Panc1 (cell line): ENCODE results near the gene PRAMEF12. TPM values are rescaled to one million over a fixed set of nuclear protein-coding genes. Genes with fewer than 3 reads are reported as not detected.

Experiments used
- ATAC-seq: fragments of 200-7000 bp; cut with Tn5 transposase; 2 replicates; pipeline ENCODE4 v1.9.1; 2020; ENCODE audit warnings: mild to moderate bottlenecking, moderate library complexity
- BruUV-seq: library from RNA; stranded (reverse); fragments of 400-500 nt; replicated peaks from 2 replicates; lab custom pipeline; 2021; lab: Mats Ljungman, UMichigan
- CTCF ChIA-PET: fragments of 300-600 bp; sonication (Branson Sonifier 250); formaldehyde crosslinking; loops from one replicate; lab custom pipeline; 2022; ENCODE audit warnings: antibody characterized with exemption; lab: Charles Lee
- POLR2A ChIA-PET: fragments of 300-600 bp; sonication (Branson Sonifier 250); formaldehyde crosslinking; loops from one replicate; lab custom pipeline; 2022; ENCODE audit warnings: antibody characterized with exemption; lab: Charles Lee
- DNase-seq: peaks from one replicate; pipeline ENCODE4 v3.0.0-alpha.2; 2010; ENCODE audit warnings: low read depth, low spot score
- H3K27ac ChIP-seq: 2 replicates; pipeline ENCODE4 v1.5.1; 2011; ENCODE audit warnings: mild to moderate bottlenecking, low read length, inconsistent platforms
- H3K27me3 ChIP-seq: fragments of 200-500 bp; sonication (Bioruptor generic); 2 replicates; pipeline ENCODE4 v1.6.0; 2014; ENCODE audit warnings: low read length, inconsistent platforms; ENCODE audit not compliant: control insufficient read depth, insufficient read depth
- H3K36me3 ChIP-seq: fragments of 200-500 bp; sonication (Bioruptor generic); 2 replicates; pipeline ENCODE4 v1.5.1; 2014; ENCODE audit warnings: inconsistent platforms, mild to moderate bottlenecking, low read length, moderate library complexity; ENCODE audit not compliant: control insufficient read depth, insufficient read depth
- H3K4me1 ChIP-seq: 2 replicates; pipeline ENCODE4 v1.5.1; 2011; ENCODE audit warnings: inconsistent platforms, mild to moderate bottlenecking, low read length, moderate library complexity; ENCODE audit not compliant: control insufficient read depth, insufficient read depth
- H3K4me3 ChIP-seq, 2 experiments: 2 replicates each; pipeline ENCODE4 v1.5.1; 2011 to 2012; ENCODE audit warnings: low read depth in 2 of 2, low read length in 2 of 2, mild to moderate bottlenecking in 2 of 2, inconsistent platforms in 1 of 2, moderate library complexity in 1 of 2
- H3K9me3 ChIP-seq: fragments of 200-500 bp; sonication (Bioruptor generic); 2 replicates; pipeline ENCODE4 v1.5.1; 2014; ENCODE audit warnings: low read depth, mild to moderate bottlenecking, inconsistent platforms, low read length, moderate library complexity; ENCODE audit not compliant: control insufficient read depth, insufficient read depth
- CTCF ChIP-seq: fragments of 450-650 bp; IDR thresholded peaks from 2 replicates; pipeline ENCODE4 v1.5.1; 2017; ENCODE audit warnings: mild to moderate bottlenecking
- POLR2AphosphoS5 ChIP-seq: IDR thresholded peaks from 2 replicates; pipeline ENCODE4 v1.6.1; 2012; ENCODE audit warnings: mild to moderate bottlenecking, low read depth, low read length, moderate library complexity
- REST ChIP-seq, 2 experiments: IDR thresholded peaks; 2 replicates each; pipeline ENCODE4 v1.6.1; 2011 to 2012; ENCODE audit warnings: low read depth in 2 of 2, control low read depth in 1 of 2, low read length in 1 of 2, mild to moderate bottlenecking in 1 of 2, moderate library complexity in 1 of 2; ENCODE audit not compliant: insufficient read depth in 1 of 2
- SIN3A ChIP-seq: IDR thresholded peaks from 2 replicates; pipeline ENCODE4 v1.6.1; 2012; ENCODE audit warnings: low read depth, mild to moderate bottlenecking, low read length, moderate library complexity, borderline replicate concordance; ENCODE audit not compliant: insufficient read depth
- TCF7L2 ChIP-seq: IDR thresholded peaks from 2 replicates; pipeline ENCODE4 v1.6.1; 2011; ENCODE audit warnings: mild to moderate bottlenecking, low read depth, low read length, inconsistent platforms
- in situ Hi-C: cut with HindIII; loops from 2 replicates; pipeline ENCODE4 v1.10.0; 2016; ENCODE audit warnings: low sequenced_read_pairs, low pct_unique_long_range_greater_than_20kb
- intact Hi-C: fragments of 100-400 bp; cut with micrococcal nuclease; formaldehyde crosslinking; loops from one replicate; pipeline ENCODE4 v1.10.0; 2022; ENCODE audit not compliant: unreplicated experiment
- total RNA-seq: library from RNA; stranded (reverse); gene quantifications from one replicate; pipeline ENCODE4 v1.2.1, GENCODE V29; 2021; ENCODE audit not compliant: unreplicated experiment

PRAMEF12 gene
- total RNA-seq, 1 experiment from 2014 or later: not detected

DNA sequence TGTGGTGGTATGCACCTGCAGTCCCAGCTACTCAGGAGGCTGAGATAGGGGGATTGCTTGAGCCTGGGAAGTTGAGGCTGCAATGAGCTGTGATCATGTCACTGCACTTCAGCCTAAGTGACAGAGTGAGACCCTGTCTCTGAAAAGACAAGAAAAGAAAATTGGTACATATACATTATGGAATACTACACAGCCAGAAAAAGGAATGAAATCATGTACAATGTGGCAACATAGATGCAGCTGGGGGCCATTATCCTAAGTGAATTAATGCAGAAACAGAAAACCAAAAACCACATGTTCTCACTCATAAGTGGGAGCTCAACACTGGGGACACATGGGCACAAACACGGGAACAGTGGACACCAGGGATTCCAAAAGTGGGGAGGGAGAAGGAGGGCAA is 34.6 kb upstream of the PRAMEF12 start:
- no peak for TF ChIP-seq TCF7L2
- no peak overlapping the region for H3K4me3 ChIP-seq
- H3K27ac ChIP-seq: no peak overlapping the region
- no peaks in the 10 kb centered on the region; the same call in none of the 2 replicates for H3K9me3 ChIP-seq
- BruUV-seq: no TSS peak
- ChIA-PET CTCF (no interaction called here), POLR2A (no interaction called here)
- intact Hi-C loops (no loop called here), in situ Hi-C loops (no loop called here)
- ATAC-seq (no peak), DNase-seq (no peak)
- no peaks in the 10 kb centered on the region for H3K36me3 ChIP-seq
- no peaks in the 10 kb centered on the region for H3K4me1 ChIP-seq
- peaks cover 13% of the 10 kb centered on the region for H3K27me3 ChIP-seq

DNA sequence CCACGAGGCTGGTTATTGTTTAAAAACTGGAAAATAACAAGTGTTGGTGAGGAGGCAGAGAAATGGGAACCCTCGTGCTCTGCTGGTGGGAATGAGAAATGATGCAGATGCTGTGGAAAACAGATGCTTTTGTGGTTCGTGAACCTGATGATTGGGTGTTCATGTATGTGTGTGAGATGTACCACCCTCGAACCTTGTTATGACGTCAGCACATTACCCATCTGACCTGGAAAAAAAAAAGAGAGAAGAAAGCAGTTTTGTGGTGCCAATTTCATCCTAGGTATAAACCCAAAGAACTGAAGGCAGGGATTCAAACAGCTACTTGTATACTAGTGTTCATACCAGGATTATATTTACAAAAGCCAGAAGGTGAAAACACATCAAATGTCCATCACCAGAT is 33.9 kb upstream of the PRAMEF12 start:
- in situ Hi-C loops (no loop called here), intact Hi-C loops (no loop called here)
- Histone ChIP-seq H3K27me3 (peaks cover 10% of the 10 kb centered on the region), H3K36me3 (no peaks in the 10 kb centered on the region), H3K4me1 (no peaks in the 10 kb centered on the region), H3K9me3 (no peaks in the 10 kb centered on the region; the same call in none of the 2 replicates), H3K4me3 (no peak overlapping the region), H3K27ac (no peak overlapping the region)
- BruUV-seq: no TSS peak
- CTCF ChIA-PET: no interaction called here
- ATAC-seq: no peak
- TF ChIP-seq TCF7L2: no peak
- POLR2A ChIA-PET: no interaction called here
- DNase-seq: no peak

DNA sequence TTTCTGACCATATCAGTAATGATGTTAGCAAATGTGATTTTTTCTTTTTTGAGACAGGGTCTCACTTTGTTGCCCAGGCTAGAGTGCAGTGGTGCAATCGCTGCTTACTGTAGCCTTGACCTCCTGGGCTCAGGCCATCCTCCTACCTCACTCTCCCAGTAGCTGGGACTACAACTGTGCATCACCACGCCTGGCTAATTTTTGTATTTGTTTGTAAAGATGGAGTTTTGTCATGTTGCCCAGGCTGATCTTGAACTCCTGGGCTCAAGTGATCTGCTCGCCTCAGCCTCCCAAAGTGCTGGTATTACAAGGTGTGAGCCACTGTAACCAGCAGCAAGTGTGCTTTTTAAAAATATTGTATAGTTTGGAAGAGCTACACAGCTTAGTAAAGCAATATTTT is 31.6 kb upstream of the PRAMEF12 start:
- ChIA-PET POLR2A (no interaction called here), CTCF (no interaction called here)
- no peaks in the 10 kb centered on the region; the same call in 1 of the 2 replicates for H3K9me3 ChIP-seq
- no TSS peak for BruUV-seq
- peaks cover 10% of the 10 kb centered on the region for H3K27me3 ChIP-seq
- TF ChIP-seq REST (IDR thresholded peaks at IDR 0.05; ENCODE audit: insufficient read depth in 1 of 2, low read depth in 2 of 2, low read length in 1 of 2) (no peak), POLR2AphosphoS5 (no peak), CTCF (no peak), TCF7L2 (no peak), SIN3A (no peak)
- ATAC-seq: no peak
- no peaks in the 10 kb centered on the region for H3K36me3 ChIP-seq
- no peak overlapping the region for H3K4me3 ChIP-seq
- intact Hi-C loops: no loop called here
- no peak overlapping the region for H3K27ac ChIP-seq
- H3K4me1 ChIP-seq: no peaks in the 10 kb centered on the region
- in situ Hi-C loops: no loop called here
- no peak for DNase-seq
